Measurements from ENCODE around the gene CLDN25. TPM values are rescaled to one million over a fixed set of nuclear protein-coding genes. Genes with fewer than 3 reads are reported as not detected.

CLDN25 gene
- total and polyA plus RNA-seq, 2 donors (not counting 3 experiments of a cell fraction or from before 2014, with no cell fraction given): not detected

DNA sequence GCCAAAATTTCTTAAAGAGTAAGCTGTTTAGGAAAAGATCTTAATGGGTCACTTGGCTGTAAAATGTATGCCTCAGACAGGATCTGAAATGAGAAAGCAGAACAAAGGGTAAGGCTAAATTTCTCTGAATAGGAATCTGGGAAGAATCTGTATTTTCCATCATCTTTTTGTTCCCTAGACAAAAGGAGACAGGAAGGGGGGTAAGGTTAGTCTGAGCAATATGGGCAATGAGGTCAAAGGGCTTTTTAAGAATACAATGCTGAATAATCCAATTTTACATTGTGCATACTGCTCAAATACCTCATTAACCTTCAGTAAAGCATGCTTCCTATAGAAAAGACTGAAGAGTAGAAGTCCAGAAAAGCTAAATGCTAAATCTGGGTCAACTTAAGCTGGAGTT, 34.6 kb downstream of the CLDN25 start:
- H4K20me1 ChIP-seq (replicated peaks; ENCODE audit: control insufficient read depth, extremely low read depth, insufficient read depth, low read length): no peaks in the 10 kb centered on the region
- no peaks in the 10 kb centered on the region for H3K4me1 ChIP-seq (ENCODE audit: control insufficient read depth, extremely low read depth, insufficient read depth, low read length)
- no peaks in the 10 kb centered on the region for H3K9me1 ChIP-seq (replicated peaks; ENCODE audit: control insufficient read depth, extremely low read depth, insufficient read depth, low read length)
- no peak for TF ChIP-seq FOS (IDR thresholded peaks at IDR 0.05; ENCODE audit: borderline replicate concordance, insufficient read depth, low read length)
- TF ChIP-seq, protein P1, sequence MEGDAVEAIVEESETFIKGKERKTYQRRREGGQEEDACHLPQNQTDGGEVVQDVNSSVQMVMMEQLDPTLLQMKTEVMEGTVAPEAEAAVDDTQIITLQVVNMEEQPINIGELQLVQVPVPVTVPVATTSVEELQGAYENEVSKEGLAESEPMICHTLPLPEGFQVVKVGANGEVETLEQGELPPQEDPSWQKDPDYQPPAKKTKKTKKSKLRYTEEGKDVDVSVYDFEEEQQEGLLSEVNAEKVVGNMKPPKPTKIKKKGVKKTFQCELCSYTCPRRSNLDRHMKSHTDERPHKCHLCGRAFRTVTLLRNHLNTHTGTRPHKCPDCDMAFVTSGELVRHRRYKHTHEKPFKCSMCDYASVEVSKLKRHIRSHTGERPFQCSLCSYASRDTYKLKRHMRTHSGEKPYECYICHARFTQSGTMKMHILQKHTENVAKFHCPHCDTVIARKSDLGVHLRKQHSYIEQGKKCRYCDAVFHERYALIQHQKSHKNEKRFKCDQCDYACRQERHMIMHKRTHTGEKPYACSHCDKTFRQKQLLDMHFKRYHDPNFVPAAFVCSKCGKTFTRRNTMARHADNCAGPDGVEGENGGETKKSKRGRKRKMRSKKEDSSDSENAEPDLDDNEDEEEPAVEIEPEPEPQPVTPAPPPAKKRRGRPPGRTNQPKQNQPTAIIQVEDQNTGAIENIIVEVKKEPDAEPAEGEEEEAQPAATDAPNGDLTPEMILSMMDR (IDR thresholded peaks at IDR 0.05; ENCODE audit: extremely low read depth in 1 of 2, insufficient read depth in 1 of 2, low read depth in 1 of 2, low read length in 2 of 2): no peak
- no peak for TF ChIP-seq POLR2A (IDR thresholded peaks at IDR 0.05; ENCODE audit: low read depth, low read length)
- TF ChIP-seq JUN (IDR thresholded peaks at IDR 0.05; ENCODE audit: borderline replicate concordance, insufficient read depth, insufficient read length, low read depth): no peak
- no peak for TF ChIP-seq MYC (IDR thresholded peaks at IDR 0.05; ENCODE audit: low read depth, low read length)
- TF ChIP-seq POLR2AphosphoS5 (IDR thresholded peaks at IDR 0.05; ENCODE audit: insufficient read depth, low read depth, low read length): no peak
- no peak for TF ChIP-seq GATA2 (IDR thresholded peaks at IDR 0.05; ENCODE audit: insufficient read depth, insufficient read length, low read depth, low read length)
- no peak for TF ChIP-seq MAX (IDR thresholded peaks at IDR 0.05; ENCODE audit: insufficient read depth, insufficient read length)
- TF ChIP-seq EZH2 (IDR thresholded peaks at IDR 0.05; ENCODE audit: borderline replicate concordance, low read depth, low read length, severe bottlenecking): no peak
- intact Hi-C loops (cut with micrococcal nuclease) (no loop called here), dilution Hi-C loops (cut with MboI; ENCODE audit: extremely low pct_ligation_motif_present, low sequenced_read_pairs) (no loop called here)
- POLR2A ChIA-PET: interaction anchor here (0.6 kb wide), 1 partner anchor 61 kb away, joined by 3 read pairs; the partner anchor contains the start of gene USP28
- H3K9ac ChIP-seq (replicated peaks; ENCODE audit: extremely low read depth, insufficient read depth, low read length): no peak overlapping the region
- FAIRE-seq: no peak
- H3K4me2 ChIP-seq (ENCODE audit: insufficient read depth, low read length): no peak overlapping the region
- BruUV-seq (replicated peaks): no TSS peak
- no peaks in the 10 kb centered on the region for H3K9me3 ChIP-seq (replicated peaks; ENCODE audit: control insufficient read depth, insufficient read depth, low read length)
- H3K27ac ChIP-seq (ENCODE audit: insufficient read depth, low read depth, low read length): no peak overlapping the region
- H3K79me2 ChIP-seq (ENCODE audit: control insufficient read depth, insufficient read depth, low read length): no peaks in the 10 kb centered on the region
- CTCF ChIA-PET: interaction anchor here (1.0 to 3.3 kb wide), 3 partner anchors 8 to 18 kb away, joined by 3 to 17 read pairs (median 3); no protein-coding TSS in a partner anchor
- DNase-seq (ENCODE audit: low read depth, low spot score): peak; percentile 23
- H2AFZ ChIP-seq (ENCODE audit: low read depth, low read length): no peak overlapping the region
- no peaks in the 10 kb centered on the region for H3K27me3 ChIP-seq (ENCODE audit: control insufficient read depth in 2 of 2, insufficient read depth in 2 of 2, low read length in 2 of 2)
- H3K36me3 ChIP-seq (ENCODE audit: control insufficient read depth in 2 of 2, extremely low read depth in 1 of 2, insufficient read depth in 2 of 2, low read length in 2 of 2): peaks cover 2 to 3% of the 10 kb centered on the region in 2 experiments
- no peak overlapping the region for H3K4me3 ChIP-seq (replicated peaks in 1 of 3; ENCODE audit: insufficient read depth in 1 of 3, low read depth in 1 of 3, low read length in 3 of 3)

Data from endothelial cell of umbilical vein (primary cell).